SK-N-SH treated with all-trans-retinoic acid at 6 μM for 48 hours (cell line): Measurements from ENCODE around the gene EDA.
"Not testable (repeated sequence)": the region's sequence is repeated elsewhere in the genome, so short reads cannot be mapped to it uniquely, and the experiment has no call there.

Experiments used
- ATAC-seq: fragments of 200-7000 bp; cut with Tn5 transposase; 3 replicates; pipeline ENCODE4 v1.9.1; 2020; ENCODE audit warnings: mild to moderate bottlenecking, moderate library complexity
- ARNTL ChIP-seq: fragments of 450-650 bp; formaldehyde crosslinking; IDR thresholded peaks from 2 replicates; pipeline ENCODE4 v1.5.0; 2020; ENCODE audit warnings: low read depth, mild to moderate bottlenecking, moderate library complexity, borderline replicate concordance
- BACH2 ChIP-seq: fragments of 250-450 bp; sonication (Bioruptor Pico); IDR thresholded peaks from 2 replicates; pipeline ENCODE4 v1.9.0; 2021; ENCODE audit warnings: mild to moderate bottlenecking, borderline replicate concordance
- CREB5 ChIP-seq: fragments of 250-450 bp; sonication (Bioruptor Pico); IDR thresholded peaks from 2 replicates; pipeline ENCODE4 v1.5.1; 2020; ENCODE audit warnings: low read depth, mild to moderate bottlenecking, moderate library complexity
- CSDC2 ChIP-seq: fragments of 250-450 bp; sonication (Bioruptor Pico); IDR thresholded peaks from 2 replicates; pipeline ENCODE4 v1.5.0; 2020; ENCODE audit warnings: mild to moderate bottlenecking, moderate library complexity
- ESRRG ChIP-seq: fragments of 250-450 bp; sonication (Bioruptor Pico); IDR thresholded peaks from 2 replicates; pipeline ENCODE4 v1.6.1; 2021; ENCODE audit warnings: mild to moderate bottlenecking
- GLIS3 ChIP-seq: fragments of 250-450 bp; sonication (Bioruptor Pico); IDR thresholded peaks from 2 replicates; pipeline ENCODE4 v1.5.0; 2020; ENCODE audit warnings: mild to moderate bottlenecking, moderate library complexity
- ISL1 ChIP-seq: fragments of 250-450 bp; sonication (Bioruptor Pico); IDR thresholded peaks from 2 replicates; pipeline ENCODE4 v2.1.2; 2022; ENCODE audit warnings: mild to moderate bottlenecking, moderate library complexity
- OSR1 ChIP-seq: fragments of 250-450 bp; sonication (Bioruptor Pico); IDR thresholded peaks from 2 replicates; pipeline ENCODE4 v1.8.0; 2022; ENCODE audit warnings: moderate library complexity, mild to moderate bottlenecking, inconsistent platforms
- PATZ1 ChIP-seq: fragments of 250-450 bp; sonication (Bioruptor Pico); IDR thresholded peaks from 2 replicates; pipeline ENCODE4 v1.8.0; 2020; ENCODE audit warnings: mild to moderate bottlenecking, moderate library complexity, borderline replicate concordance
- PPARA ChIP-seq: fragments of 250-450 bp; sonication (Bioruptor Pico); IDR thresholded peaks from 2 replicates; pipeline ENCODE4 v1.5.0; 2020; ENCODE audit warnings: mild to moderate bottlenecking, borderline replicate concordance
- RARB ChIP-seq: fragments of 250-450 bp; sonication (Bioruptor Pico); IDR thresholded peaks from 2 replicates; pipeline ENCODE4 v1.8.0; 2021; ENCODE audit warnings: mild to moderate bottlenecking, moderate library complexity
- SNAI2 ChIP-seq: fragments of 250-450 bp; sonication (Bioruptor Pico); IDR thresholded peaks from 2 replicates; pipeline ENCODE4 v1.5.0; 2020; ENCODE audit warnings: mild to moderate bottlenecking, moderate library complexity
- TCF4 ChIP-seq: fragments of 250-450 bp; sonication (Bioruptor Pico); IDR thresholded peaks from 2 replicates; pipeline ENCODE4 v1.8.0; 2021; ENCODE audit warnings: mild to moderate bottlenecking, moderate library complexity, borderline replicate concordance
- TOX ChIP-seq: fragments of 250-450 bp; sonication (Bioruptor Pico); IDR thresholded peaks from 2 replicates; pipeline ENCODE4 v1.8.0; 2021; ENCODE audit warnings: mild to moderate bottlenecking, moderate library complexity, borderline replicate concordance
- TSHZ2 ChIP-seq: fragments of 250-450 bp; sonication (Bioruptor Pico); IDR thresholded peaks from 2 replicates; pipeline ENCODE4 v1.5.0; 2020; ENCODE audit warnings: mild to moderate bottlenecking, moderate library complexity
- ZC3H10 ChIP-seq: fragments of 250-450 bp; sonication (Bioruptor Pico); IDR thresholded peaks from 2 replicates; pipeline ENCODE4 v1.5.1; 2021; ENCODE audit warnings: mild to moderate bottlenecking, moderate library complexity
- ZFP3 ChIP-seq: fragments of 250-450 bp; sonication (Bioruptor Pico); IDR thresholded peaks from 2 replicates; pipeline ENCODE4 v1.5.0; 2020; ENCODE audit warnings: mild to moderate bottlenecking, moderate library complexity
- ZFP30 ChIP-seq: fragments of 450-650 bp; formaldehyde crosslinking; IDR thresholded peaks from 2 replicates; pipeline ENCODE4 v1.5.0; 2022; ENCODE audit warnings: mild to moderate bottlenecking, moderate library complexity
- ZNF565 ChIP-seq: fragments of 450-650 bp; formaldehyde crosslinking; conservative IDR thresholded peaks from 2 replicates; pipeline ENCODE4 v1.5.0; 2020; ENCODE audit warnings: low read depth, mild to moderate bottlenecking, moderate library complexity
- ZNF8 ChIP-seq: fragments of 450-650 bp; formaldehyde crosslinking; IDR thresholded peaks from 2 replicates; pipeline ENCODE4 v1.5.0; 2020; ENCODE audit warnings: mild to moderate bottlenecking, moderate library complexity
- TF ChIP-seq, protein P1 (sequence below): fragments of 250-450 bp; sonication (Bioruptor Pico); IDR thresholded peaks from 2 replicates; pipeline ENCODE4 v1.8.0; 2021; ENCODE audit warnings: low read depth, mild to moderate bottlenecking, moderate library complexity, borderline replicate concordance

EDA gene

GRCh38 chrX:69813677-69814076 lies 197.8 kb downstream of the EDA start (continued):
- TF ChIP-seq ARNTL (CRISPR knock-in tag) = no peak

GRCh38 chrX:69815063-69815462 lies 199.2 kb downstream of the EDA start:
- no peak for TF ChIP-seq ISL1
- ATAC-seq = no peak

DNA sequence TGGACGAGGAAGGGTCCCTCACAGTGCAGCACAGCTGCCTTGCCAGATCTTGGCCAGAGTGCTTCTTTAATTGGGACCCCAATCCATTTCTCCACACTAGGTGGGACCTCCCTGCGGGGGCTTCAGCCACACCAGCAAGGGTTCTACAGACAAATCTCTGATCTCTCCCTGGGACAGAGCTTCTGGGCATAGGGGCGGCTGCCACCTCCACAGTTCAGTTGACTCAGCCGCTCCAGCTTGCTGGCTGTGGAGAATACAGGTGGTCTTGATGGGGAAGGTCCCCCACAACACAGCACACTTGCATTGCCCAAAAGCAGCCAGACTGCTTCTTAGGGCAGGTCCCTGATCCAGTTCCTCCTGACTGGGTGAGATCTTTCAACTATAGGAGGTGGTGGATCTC lies 199.6 kb downstream of the EDA start:
- TF ChIP-seq ZNF565 (CRISPR knock-in tag) = no peak
- TF ChIP-seq ESRRG (CRISPR knock-in tag) = no peak
- no peak for TF ChIP-seq GLIS3
- TF ChIP-seq, protein P1, sequence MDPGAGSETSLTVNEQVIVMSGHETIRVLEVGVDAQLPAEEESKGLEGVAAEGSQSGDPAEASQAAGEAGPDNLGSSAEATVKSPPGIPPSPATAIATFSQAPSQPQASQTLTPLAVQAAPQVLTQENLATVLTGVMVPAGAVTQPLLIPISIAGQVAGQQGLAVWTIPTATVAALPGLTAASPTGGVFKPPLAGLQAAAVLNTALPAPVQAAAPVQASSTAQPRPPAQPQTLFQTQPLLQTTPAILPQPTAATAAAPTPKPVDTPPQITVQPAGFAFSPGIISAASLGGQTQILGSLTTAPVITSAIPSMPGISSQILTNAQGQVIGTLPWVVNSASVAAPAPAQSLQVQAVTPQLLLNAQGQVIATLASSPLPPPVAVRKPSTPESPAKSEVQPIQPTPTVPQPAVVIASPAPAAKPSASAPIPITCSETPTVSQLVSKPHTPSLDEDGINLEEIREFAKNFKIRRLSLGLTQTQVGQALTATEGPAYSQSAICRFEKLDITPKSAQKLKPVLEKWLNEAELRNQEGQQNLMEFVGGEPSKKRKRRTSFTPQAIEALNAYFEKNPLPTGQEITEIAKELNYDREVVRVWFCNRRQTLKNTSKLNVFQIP (CRISPR knock-in tag) = no peak
- no peak for TF ChIP-seq ZFP3 (CRISPR knock-in tag)
- TF ChIP-seq ZFP30 (CRISPR knock-in tag) = no peak
- TF ChIP-seq ISL1 = no peak

DNA sequence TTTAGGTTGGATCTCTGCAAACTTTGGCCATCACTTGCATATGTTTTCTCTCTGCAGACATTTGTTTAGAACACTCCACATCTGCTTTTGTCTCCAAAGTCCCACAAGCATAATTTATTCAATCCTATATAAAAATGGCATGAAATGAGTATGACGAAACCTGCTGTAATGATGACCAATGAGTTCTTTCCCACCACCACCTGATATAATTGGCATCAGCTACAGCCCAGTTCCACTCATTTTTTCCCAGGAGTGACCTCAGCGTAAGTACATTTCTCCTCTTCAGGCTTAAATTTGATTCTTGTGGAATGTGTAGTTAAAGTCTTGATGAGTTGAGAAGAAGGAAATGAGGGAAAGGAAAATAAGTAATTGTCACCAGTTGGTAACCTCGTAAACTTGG lies 228.7 kb downstream of the EDA start:
- TF ChIP-seq BACH2 (CRISPR knock-in tag) (no peak), ZNF8 (CRISPR knock-in tag) (no peak), TCF4 (no peak), ZFP3 (CRISPR knock-in tag) (no peak), TSHZ2 (no peak), ZC3H10 (CRISPR knock-in tag) (no peak), TOX (CRISPR knock-in tag) (no peak), ARNTL (CRISPR knock-in tag) (no peak), CREB5 (CRISPR knock-in tag) (no peak), OSR1 (no peak), GLIS3 (no peak), CSDC2 (CRISPR knock-in tag) (no peak), RARB (CRISPR knock-in tag) (no peak)
- no peak for ATAC-seq

More for the DNA sequence above, 199.6 kb downstream of the EDA start:
- ATAC-seq = no peak

DNA sequence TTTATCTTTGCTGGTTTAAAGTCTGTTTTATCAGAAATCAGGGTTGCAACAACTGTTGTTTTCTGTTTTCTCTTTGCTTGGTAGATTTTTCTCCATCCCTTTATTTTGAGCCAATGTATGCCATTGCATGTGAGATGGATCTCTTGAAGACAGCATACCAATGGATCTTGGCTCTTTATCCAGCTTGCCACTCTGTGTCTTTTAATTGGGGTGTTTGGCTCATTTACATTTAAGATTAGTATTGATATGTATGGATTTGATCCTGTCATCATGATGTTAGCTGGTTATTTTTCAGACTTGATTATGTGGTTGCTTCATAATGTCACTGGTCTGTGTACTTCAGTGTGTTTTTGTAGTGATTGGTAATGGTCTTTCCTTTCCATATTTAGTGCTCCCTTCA lies 244.1 kb downstream of the EDA start:
- ATAC-seq = not testable (repeated sequence)

GRCh38 chrX:69876221-69876620 lies 260.3 kb downstream of the EDA start:
- TF ChIP-seq ARNTL (CRISPR knock-in tag) = no peak
- no peak for TF ChIP-seq OSR1
- no peak for ATAC-seq

DNA sequence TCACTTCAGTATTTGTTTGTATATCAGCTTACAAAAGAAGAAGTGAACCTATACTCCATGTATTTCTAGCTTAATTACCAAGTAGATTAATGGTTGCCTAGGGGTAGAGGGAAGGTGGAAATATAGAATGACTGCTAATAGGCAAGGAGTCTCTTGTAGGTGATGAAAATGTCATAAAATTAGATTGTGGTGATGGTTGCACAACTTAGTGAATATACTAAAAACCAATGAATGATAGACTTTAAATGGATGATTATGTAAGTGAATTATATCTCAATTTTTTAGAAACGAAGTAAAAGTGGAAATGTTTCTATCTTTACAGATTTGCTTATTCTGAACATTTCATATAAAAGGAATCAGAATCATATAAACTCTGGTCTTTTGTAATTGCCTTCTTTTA lies 268.3 kb downstream of the EDA start:
- no peak for TF ChIP-seq CREB5 (CRISPR knock-in tag)
- TF ChIP-seq ZNF565 (CRISPR knock-in tag) = no peak
- TF ChIP-seq RARB (CRISPR knock-in tag) = no peak
- TF ChIP-seq TCF4 = no peak
- TF ChIP-seq, protein P1 (CRISPR knock-in tag) = no peak
- TF ChIP-seq ZNF8 (CRISPR knock-in tag) = no peak
- no peak for TF ChIP-seq PATZ1 (CRISPR knock-in tag)
- no peak for TF ChIP-seq ESRRG (CRISPR knock-in tag)
- no peak for TF ChIP-seq ZFP3 (CRISPR knock-in tag)
- TF ChIP-seq BACH2 (CRISPR knock-in tag) = no peak
- TF ChIP-seq ISL1 = no peak
- no peak for TF ChIP-seq ARNTL (CRISPR knock-in tag)
- no peak for TF ChIP-seq PPARA (CRISPR knock-in tag)
- TF ChIP-seq SNAI2 (CRISPR knock-in tag) = no peak
- TF ChIP-seq ZFP30 (CRISPR knock-in tag) = no peak
- no peak for ATAC-seq
